HG03280 (cell line): ENCODE results near the gene CWC15.
A peak's percentile ranks its signal among the peaks of the same experiment; 100 is the strongest.
"Not testable (repeated sequence)": the region's sequence is repeated elsewhere in the genome, so short reads cannot be mapped to it uniquely, and the experiment has no call there.

Experiments
- ATAC-seq: cut with Tn5 transposase; IDR thresholded peaks from one replicate; pipeline ENCODE4 v1.9.1; 2021; ENCODE audit warnings: mild to moderate bottlenecking, moderate library complexity; ENCODE audit not compliant: unreplicated experiment

The CWC15 gene

GRCh38 chr11:94973099-94973968, at the start of gene CWC15, which contains the start of gene KDM4D:
TSS of gene CWC15 (minus strand) at chr11:94973556. CDS start at chr11:94972185, 1,371 bp downstream.
TSS of gene KDM4D (plus strand) at chr11:94973709. CDS start at chr11:94997373, 23,664 bp downstream.
- peak; percentile 100 for ATAC-seq

GRCh38 chr11:95021468-95021867, 48.1 kb upstream of the CWC15 start:
- ATAC-seq = not testable (repeated sequence)

GRCh38 chr11:95016139-95016538, 42.8 kb upstream of the CWC15 start:
- ATAC-seq = no peak

- ATAC-seq = no peak
Observed at GRCh38 chr11:95014184-95014821, 40.9 kb upstream of the CWC15 start.

GRCh38 chr11:95011376-95011775, 38.0 kb upstream of the CWC15 start:
- no peak for ATAC-seq

DNA sequence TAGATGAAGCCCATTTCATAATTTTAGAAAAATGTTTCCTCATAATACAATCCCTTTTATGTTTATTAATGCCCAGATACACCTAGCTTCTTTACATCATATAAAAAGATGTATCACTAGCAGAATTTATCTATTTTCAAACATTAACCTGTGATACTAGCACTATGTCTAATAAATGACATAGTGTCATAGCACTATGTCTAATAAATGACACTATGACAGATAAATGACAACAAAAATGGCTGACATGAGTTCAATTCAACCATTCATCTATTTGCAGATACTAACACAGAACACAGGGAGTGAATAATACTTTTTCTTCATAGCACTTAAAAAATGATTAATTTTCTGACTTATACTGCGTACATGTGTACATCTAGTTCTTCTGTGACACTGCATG, 32.3 kb upstream of the CWC15 start:
- ATAC-seq = no peak

GRCh38 chr11:95003716-95004115, 30.4 kb upstream of the CWC15 start:
- no peak for ATAC-seq

GRCh38 chr11:94998285-94998684, 24.9 kb upstream of the CWC15 start:
- no peak for ATAC-seq

GRCh38 chr11:94997437-94997836, 24.1 kb upstream of the CWC15 start:
- no peak for ATAC-seq

DNA sequence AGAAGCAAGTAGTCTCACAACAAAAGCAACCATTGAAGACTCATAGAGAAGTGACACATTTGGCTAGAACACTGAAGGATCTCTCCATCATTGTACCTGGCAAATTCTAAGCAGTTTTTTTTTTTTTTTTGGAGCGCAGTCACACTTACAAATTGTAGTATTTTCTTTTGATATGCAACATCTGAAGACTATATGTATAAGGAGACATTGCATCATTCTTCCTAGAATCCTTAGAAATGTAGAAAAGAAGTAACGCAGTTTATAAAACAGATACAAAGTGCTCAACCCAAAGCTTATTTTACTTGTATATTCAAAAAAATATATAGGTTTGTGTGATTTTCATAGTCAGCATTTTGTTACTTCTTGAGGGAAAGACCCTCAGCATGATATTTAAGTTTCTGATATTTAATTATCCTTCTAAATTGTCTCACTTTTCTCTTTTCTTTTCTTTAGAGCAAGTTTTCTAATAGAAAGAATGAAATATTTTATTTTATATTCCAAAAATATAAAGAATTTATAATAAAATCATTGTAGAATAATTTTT, 20.1 kb upstream of the CWC15 start:
- no peak for ATAC-seq

GRCh38 chr11:94988748-94989147, 15.4 kb upstream of the CWC15 start:
- ATAC-seq = no peak

GRCh38 chr11:94987378-94987777, 14.0 kb upstream of the CWC15 start:
- no peak for ATAC-seq

DNA sequence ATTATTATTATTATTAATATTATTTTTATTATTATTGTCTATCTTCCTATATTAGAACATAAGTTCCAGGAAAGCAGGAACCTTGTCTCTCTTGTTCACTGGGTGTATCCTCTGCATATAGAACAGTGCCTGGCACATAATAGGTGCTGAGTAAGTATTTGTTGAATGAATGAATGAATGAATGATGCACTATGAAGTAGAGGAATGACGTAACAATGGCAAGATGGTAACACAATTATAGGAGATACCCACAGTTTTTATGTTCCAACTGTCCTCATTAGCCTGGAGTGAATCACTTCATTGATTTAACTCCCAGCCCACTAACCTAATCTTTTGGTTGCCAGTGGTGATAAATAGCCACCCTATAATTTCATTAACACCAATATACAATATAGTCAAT, 2.2 kb upstream of the CWC15 start:
- ATAC-seq = no peak

DNA sequence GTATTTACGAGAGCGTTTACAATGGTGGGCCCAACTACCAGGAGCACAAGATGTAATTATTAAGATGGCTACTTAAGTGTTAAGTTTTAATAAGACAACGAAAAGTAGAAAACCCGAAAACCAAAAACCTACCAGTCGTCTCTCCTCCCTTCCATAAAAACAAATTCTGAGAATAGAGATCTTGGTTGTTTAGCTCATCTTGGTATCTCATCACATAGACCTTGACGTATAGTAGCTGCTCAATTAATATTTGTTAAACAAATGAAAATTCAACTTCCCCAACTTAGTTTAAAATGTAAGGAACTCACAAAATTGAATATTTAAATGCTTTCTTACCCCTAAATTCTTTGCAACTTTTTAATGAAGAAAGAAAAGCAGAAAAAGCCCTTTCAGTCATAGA, 822 bp upstream of the CWC15 start:
- no peak for ATAC-seq

DNA sequence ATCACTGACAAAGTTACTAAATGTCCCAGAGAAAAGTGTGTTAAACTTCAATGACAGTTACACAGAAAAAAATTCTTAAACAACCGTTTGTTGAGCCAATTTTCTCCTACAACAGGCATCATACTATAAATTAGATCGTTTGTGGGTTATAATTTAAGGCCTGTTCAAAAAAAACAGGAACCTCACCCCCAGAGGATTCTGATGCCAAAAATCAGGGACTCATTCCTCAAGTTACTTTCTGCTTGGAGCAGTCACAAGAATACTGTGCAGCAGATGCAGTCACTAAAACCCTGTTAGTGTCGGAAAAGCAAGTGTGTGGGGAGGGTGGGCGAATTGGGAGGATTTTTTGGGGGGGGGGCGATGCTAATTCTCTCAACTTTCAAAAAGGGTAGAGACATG, 657 bp downstream of the CWC15 start:
- no peak for ATAC-seq

GRCh38 chr11:94968334-94968958, 4.9 kb downstream of the CWC15 start:
- no peak for ATAC-seq

DNA sequence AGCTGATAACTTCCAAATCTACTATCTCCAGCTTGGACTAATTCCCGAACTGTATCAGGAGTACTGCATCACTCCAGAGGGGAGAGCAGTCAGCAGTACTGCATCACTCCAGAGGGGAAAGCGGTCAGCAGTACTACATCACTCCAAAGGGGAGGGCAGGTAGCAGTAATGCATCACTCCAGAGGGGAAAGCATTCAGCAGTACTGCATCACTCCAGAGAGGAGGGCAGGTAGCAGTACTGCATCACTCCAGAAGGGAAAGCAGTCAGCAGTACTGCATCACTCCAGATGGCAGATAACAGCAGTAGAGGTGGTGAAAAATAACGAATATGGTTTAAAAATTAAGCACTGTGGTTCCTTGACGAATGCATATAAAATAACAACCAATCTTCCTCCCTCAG, 8.4 kb downstream of the CWC15 start:
- ATAC-seq = no peak

GRCh38 chr11:94961255-94961654, 12.1 kb downstream of the CWC15 start:
- ATAC-seq = no peak

DNA sequence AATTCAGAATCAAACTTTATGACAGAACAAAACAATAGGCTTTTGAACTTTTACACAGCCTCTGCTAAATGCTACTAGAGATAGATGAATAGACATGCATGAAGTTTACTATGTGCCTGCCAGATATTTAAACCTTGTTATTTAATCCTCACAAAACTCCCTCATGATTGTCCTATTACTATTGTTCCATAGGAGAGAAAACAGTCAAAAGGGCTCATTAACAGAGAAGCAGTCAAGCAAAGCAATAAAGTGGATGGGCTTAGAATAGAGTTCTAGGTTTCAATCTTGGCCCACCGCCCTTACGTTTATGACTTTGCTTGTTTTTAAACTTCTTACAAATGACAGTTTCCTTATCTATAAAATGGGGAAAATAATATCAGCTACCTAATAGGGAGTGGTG, 12.9 kb downstream of the CWC15 start:
- ATAC-seq = no peak

- ATAC-seq = no peak
Observed at GRCh38 chr11:94959179-94959578, 14.2 kb downstream of the CWC15 start.

- no peak for ATAC-seq
Observed at GRCh38 chr11:94958121-94958696, 15.1 kb downstream of the CWC15 start.
